NB4 (cell line): Measurements from ENCODE around the gene TRIM29.

ENCODE experiments used
- DNase-seq: peaks from one replicate; pipeline ENCODE4 v3.0.0; 2010; ENCODE audit warnings: low read depth
- H3K4me3 ChIP-seq: one replicate; pipeline ENCODE4 v1.5.1; 2011; ENCODE audit warnings: mild to moderate bottlenecking, low read depth, low read length, moderate library complexity
- MYC ChIP-seq: IDR thresholded peaks from 2 replicates; pipeline ENCODE4 v1.6.1; 2011; ENCODE audit warnings: low read depth, low read length
- POLR2A ChIP-seq: IDR thresholded peaks from 2 replicates; pipeline ENCODE4 v1.6.1; 2011; ENCODE audit warnings: mild to moderate bottlenecking; ENCODE audit not compliant: insufficient read length; ENCODE audit errors: extremely low read depth
- TF ChIP-seq, protein P1 (sequence below): IDR thresholded peaks from 2 replicates; pipeline ENCODE4 v1.6.1; 2011; ENCODE audit warnings: low read depth, low read length
- TF ChIP-seq, protein P2 (sequence below): IDR thresholded peaks from one replicate; pipeline ENCODE4 v1.5.1; 2012; ENCODE audit warnings: low read depth, low read length

The TRIM29 gene

DNA sequence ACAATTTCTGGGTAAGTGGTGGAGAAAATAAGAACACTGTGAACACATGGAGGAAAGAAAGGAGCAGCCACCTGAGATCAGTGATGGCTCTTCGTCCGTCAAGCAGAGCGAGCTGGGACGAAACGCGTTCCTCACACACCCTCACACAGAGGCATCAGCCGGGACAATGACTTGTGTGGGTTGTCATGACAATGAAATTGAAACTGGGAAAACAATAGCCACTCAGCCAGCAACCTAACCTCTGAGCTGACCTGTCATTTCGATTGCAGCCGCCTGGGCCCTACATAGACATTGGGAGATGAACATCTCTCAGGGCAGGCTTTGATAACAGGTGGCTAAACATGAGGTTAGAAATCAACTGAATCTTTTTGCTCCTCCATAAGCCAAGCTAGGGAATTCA is 51.3 kb downstream of the TRIM29 start:
- H3K4me3 ChIP-seq = no peak overlapping the region
- TF ChIP-seq MYC = no peak
- TF ChIP-seq POLR2A = no peak
- TF ChIP-seq, protein P1, sequence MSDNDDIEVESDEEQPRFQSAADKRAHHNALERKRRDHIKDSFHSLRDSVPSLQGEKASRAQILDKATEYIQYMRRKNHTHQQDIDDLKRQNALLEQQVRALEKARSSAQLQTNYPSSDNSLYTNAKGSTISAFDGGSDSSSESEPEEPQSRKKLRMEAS = no peak
- TF ChIP-seq, protein P2, sequence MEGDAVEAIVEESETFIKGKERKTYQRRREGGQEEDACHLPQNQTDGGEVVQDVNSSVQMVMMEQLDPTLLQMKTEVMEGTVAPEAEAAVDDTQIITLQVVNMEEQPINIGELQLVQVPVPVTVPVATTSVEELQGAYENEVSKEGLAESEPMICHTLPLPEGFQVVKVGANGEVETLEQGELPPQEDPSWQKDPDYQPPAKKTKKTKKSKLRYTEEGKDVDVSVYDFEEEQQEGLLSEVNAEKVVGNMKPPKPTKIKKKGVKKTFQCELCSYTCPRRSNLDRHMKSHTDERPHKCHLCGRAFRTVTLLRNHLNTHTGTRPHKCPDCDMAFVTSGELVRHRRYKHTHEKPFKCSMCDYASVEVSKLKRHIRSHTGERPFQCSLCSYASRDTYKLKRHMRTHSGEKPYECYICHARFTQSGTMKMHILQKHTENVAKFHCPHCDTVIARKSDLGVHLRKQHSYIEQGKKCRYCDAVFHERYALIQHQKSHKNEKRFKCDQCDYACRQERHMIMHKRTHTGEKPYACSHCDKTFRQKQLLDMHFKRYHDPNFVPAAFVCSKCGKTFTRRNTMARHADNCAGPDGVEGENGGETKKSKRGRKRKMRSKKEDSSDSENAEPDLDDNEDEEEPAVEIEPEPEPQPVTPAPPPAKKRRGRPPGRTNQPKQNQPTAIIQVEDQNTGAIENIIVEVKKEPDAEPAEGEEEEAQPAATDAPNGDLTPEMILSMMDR = no peak
- DNase-seq = no peak

DNA sequence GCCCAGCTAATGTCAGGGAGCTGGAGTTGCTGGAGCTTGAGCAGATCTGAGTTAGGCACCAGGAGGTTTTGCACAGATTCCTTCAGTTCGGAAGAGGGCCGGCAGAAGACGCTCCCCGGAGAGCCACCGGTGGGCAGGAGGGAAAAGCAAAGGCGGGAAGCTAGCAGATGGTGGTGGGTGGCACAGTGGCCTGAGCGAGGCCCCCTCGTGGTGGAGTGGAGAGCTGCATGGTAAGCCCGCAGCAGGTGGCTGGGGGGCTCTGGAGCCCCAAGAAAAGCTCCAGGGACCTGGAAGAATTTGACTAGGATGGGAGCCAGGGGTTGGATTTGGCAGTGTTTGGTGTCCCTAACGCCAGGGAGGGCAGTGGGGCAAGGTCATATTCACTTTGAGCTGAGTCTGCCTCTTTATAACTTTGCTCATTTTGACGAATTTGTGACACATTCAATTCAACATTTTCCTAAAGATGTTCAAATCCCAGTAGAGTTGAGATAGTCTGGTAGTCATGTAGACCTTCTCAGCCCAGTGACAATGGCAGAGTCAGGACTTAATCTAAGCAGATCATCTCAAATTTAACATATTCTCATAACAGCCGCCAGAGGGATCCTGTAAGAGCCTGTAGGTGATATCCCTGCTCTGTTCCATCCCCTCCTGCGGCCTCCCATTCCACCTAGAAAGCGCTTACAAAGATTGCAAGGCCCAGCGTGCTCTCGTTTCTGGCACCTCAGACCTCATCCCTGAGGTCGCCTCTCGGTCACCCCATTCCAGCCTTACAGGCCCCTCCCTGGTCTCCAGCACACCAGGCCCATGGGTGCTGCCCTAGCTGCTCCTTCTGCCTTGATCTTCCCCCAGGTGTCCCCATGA is 57.9 kb downstream of the TRIM29 start:
- DNase-seq = peak; percentile 32
- H3K4me3 ChIP-seq = no peak overlapping the region
- TF ChIP-seq, protein P1 = no peak
- TF ChIP-seq, protein P2 = peak; percentile 79

DNA sequence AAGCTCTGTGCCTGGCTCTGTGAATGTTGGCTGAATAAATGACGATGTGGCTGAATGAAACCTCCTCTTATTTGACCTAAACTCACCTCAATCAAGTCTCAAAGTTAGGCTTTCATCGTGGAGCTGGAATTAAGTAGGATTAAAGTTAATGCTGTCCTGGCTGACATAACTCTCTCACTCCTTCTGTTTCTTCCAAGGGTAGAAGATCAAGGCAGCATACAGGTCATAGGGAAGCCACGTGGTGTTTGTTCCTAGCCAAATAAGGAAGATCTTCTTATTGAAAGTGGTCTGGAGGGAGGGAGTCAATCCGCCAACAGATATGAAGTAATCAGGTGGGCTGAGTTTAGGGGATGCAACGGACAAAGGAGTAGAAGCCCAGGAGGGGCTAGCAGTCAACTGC is 59.5 kb downstream of the TRIM29 start:
- no peak for DNase-seq
- no peak overlapping the region for H3K4me3 ChIP-seq
- TF ChIP-seq, protein P2 = no peak
- TF ChIP-seq, protein P1 = peak; percentile 50; the same call in 1 of the 2 replicates

DNA sequence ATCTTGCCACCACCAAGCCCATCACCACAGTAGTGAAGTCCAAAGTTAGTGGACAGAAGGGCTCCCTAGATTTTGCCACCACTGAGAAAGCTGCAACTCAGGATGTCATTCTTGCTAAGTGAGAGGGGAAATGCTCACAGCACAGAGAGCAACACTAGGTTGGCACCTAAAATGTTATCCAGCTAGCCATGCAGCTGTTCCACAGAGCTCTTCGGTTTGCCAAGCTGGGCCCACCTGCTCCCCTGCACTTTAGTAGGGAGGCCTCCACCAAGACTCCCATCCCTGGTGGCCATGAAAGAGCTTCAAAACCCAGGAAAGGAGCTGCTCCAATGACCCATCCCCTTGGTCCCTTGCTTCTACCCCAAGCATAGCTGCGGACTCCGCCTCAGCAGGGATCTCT is 63.8 kb downstream of the TRIM29 start:
- H3K4me3 ChIP-seq = no peak overlapping the region
- no peak for TF ChIP-seq POLR2A
- TF ChIP-seq, protein P1 = no peak
- no peak for TF ChIP-seq MYC
- TF ChIP-seq, protein P2 = no peak
- DNase-seq = no peak

DNA sequence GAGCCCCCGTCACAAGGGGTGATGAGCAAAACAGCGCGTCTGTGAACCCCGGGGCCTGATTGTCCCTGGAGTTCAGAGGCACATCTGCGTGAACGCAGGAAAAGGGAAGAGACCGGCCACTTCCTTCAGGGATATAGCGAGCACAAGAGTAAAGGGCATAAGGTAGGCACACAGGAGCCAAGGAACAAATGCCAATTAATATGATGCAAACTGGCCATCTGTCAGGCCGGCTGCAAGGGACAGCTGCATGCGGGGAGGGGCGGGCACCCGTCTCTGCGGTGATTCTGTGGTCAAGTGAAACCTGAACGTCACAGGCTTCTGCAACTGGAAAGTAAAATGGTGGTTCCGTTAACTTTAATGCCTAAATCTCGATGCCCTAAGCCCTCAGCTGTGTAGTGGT is 64.7 kb downstream of the TRIM29 start:
- H3K4me3 ChIP-seq = no peak overlapping the region
- DNase-seq = no peak
- TF ChIP-seq, protein P2 = no peak
- TF ChIP-seq MYC = no peak

DNA sequence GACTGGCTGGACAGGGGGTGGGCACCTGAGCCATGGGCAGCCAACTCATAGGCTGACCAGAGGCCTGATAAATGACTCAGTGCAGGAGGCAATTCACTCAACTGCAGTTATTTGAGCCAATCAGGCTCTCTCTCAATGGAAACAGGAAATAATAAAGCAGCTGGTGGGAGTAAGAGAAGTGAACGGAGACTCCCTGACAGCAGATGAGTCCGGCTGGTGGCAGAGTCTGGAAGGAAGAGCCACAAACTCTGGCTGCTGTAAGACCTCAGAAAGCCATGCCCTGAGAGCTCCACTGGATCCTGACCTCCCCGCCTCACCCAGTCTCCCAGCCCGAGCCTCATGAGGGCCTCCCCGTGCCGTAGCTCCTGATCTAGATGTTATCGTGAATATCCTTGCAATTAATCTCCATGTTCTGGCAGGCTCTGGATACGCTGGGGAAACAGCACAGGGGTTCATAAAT is 69.8 kb downstream of the TRIM29 start:
- DNase-seq = peak; percentile 65
- no peak overlapping the region for H3K4me3 ChIP-seq
- TF ChIP-seq, protein P1 = no peak
- TF ChIP-seq, protein P2 = no peak
- no peak for TF ChIP-seq POLR2A
- TF ChIP-seq MYC = no peak
